Gastroesophageal sphincter (tissue), 4 donors: ENCODE data around the gene RGSL1. TPM values are rescaled to one million over a fixed set of nuclear protein-coding genes. Genes with fewer than 3 reads are reported as not detected.

Experiments used
- ATAC-seq: fragments of 150-250 bp; one replicate; pipeline ENCODE4 v1.9.1; 2016; ENCODE audit warnings: mild to moderate bottlenecking, moderate library complexity
- H3K27ac ChIP-seq, 4 donors: fragments of 200-600 bp; sonication (generic) in 3 of 4; 1 replicate in 3 of 4; 2 replicates in 1 of 4; pipeline ENCODE4 v1.5.1; 2016 to 2019
- H3K27me3 ChIP-seq: fragments of 200-600 bp; sonication (generic); one replicate; pipeline ENCODE4 v1.5.1; 2019
- H3K36me3 ChIP-seq, 2 donors: fragments of 200-600 bp; sonication (generic); one replicate each; pipeline ENCODE4 v1.5.1; 2019; ENCODE audit warnings: control low read depth in 1 of 2
- H3K4me1 ChIP-seq, 3 donors: fragments of 200-600 bp; sonication (generic); 1 replicate in 2 of 3; 2 replicates in 1 of 3; pipeline ENCODE4 v1.5.1; 2016 to 2019; ENCODE audit warnings: control low read depth in 2 of 3
- H3K4me3 ChIP-seq, 2 donors: fragments of 200-600 bp; sonication (generic); one replicate each; pipeline ENCODE4 v1.5.1; 2019; ENCODE audit warnings: mild to moderate bottlenecking in 1 of 2, moderate library complexity in 1 of 2
- H3K9me3 ChIP-seq, 3 donors: fragments of 200-600 bp; sonication (generic); one replicate each; pipeline ENCODE4 v1.5.1; 2017 to 2019; ENCODE audit warnings: control low read depth in 2 of 3
- EP300 ChIP-seq: sonication (generic); formaldehyde crosslinking; IDR thresholded peaks from one replicate; pipeline ENCODE4 v1.6.1; 2017; ENCODE audit warnings: antibody characterized with exemption, mild to moderate bottlenecking
- POLR2A ChIP-seq, 2 donors: fragments of 450-650 bp; IDR thresholded peaks; one replicate each; pipeline ENCODE4 v1.6.1; 2017; ENCODE audit warnings: antibody characterized with exemption in 2 of 2, mild to moderate bottlenecking in 2 of 2, moderate library complexity in 1 of 2
- POLR2AphosphoS5 ChIP-seq: sonication (generic); formaldehyde crosslinking; IDR thresholded peaks from one replicate; pipeline ENCODE4 v1.6.1; 2017; ENCODE audit warnings: antibody characterized with exemption
- WGBS, 2 donors: methylation state at CpG; one replicate each; pipeline ENCODE4 v1.1.5; 2018; ENCODE audit warnings: low coverage in 1 of 2; 5-methylcytosine and 5-hydroxymethylcytosine counted together
- total RNA-seq, 4 donors: library from RNA; depleted of rRNA; stranded (reverse); fragments of >200 nt; gene quantifications; one replicate each; pipeline ENCODE4 v1.1.0, GENCODE V29; 2016
- TF ChIP-seq, protein P1 (sequence below), 4 experiments: fragments of 200-600 bp in 2 of 4; fragments of 450-650 bp in 2 of 4; sonication (generic) in 1 of 4; IDR thresholded peaks; one replicate each; pipeline ENCODE4 v1.5.1; 2017 to 2019; ENCODE audit warnings: antibody characterized with exemption in 4 of 4, mild to moderate bottlenecking in 2 of 4, moderate library complexity in 2 of 4

The RGSL1 gene
- total RNA-seq, 4 donors from 2014 or later = 0.04 TPM; not detected in 3

DNA sequence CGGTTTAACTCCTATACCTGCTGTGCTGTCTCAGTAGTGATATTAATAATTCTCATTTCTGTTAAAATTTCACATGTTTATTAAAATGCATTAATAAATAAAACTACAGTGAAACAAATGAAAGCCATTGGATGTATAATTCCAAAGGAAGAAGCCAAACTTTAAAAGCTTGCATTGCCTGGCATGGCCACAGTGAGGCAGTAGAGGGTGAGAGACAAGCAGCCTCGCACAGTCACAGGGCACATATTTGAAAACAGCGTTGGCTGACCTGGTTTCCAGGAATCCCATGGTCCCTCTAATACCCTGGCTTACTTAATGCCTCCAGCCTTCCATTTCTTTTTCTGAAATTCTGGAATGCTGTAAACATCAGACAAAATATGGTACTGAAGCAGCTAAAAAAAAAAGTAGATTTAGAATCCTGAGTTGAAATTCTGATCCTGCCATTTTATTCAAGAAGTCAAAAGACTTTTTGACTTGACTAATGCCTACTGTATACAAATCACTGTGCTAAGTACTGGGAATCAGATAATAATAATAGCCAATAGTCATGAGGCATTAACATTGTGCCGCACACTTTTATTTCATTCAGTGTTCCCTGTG is 145.8 kb downstream of the RGSL1 start:
- Histone ChIP-seq H3K27me3 (no peaks in the 10 kb centered on the region), H3K9me3 (no peaks in the 10 kb centered on the region), H3K27ac (peak overlapping the region in 1 of 4 donors; percentile 5), H3K36me3 (peaks cover 0 to 19% of the 10 kb centered on the region in 2 donors), H3K4me1 (peaks cover 0 to 8% (median 1%) of the 10 kb centered on the region in 3 donors), H3K4me3 (no peak overlapping the region)
- TF ChIP-seq, protein P1, sequence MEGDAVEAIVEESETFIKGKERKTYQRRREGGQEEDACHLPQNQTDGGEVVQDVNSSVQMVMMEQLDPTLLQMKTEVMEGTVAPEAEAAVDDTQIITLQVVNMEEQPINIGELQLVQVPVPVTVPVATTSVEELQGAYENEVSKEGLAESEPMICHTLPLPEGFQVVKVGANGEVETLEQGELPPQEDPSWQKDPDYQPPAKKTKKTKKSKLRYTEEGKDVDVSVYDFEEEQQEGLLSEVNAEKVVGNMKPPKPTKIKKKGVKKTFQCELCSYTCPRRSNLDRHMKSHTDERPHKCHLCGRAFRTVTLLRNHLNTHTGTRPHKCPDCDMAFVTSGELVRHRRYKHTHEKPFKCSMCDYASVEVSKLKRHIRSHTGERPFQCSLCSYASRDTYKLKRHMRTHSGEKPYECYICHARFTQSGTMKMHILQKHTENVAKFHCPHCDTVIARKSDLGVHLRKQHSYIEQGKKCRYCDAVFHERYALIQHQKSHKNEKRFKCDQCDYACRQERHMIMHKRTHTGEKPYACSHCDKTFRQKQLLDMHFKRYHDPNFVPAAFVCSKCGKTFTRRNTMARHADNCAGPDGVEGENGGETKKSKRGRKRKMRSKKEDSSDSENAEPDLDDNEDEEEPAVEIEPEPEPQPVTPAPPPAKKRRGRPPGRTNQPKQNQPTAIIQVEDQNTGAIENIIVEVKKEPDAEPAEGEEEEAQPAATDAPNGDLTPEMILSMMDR (IDR thresholded peaks at IDR 0.05) = peak; percentile 69 to 88 (median 84)
- TF ChIP-seq EP300 (no peak), POLR2AphosphoS5 (peak; percentile 87), POLR2A (IDR thresholded peaks at IDR 0.05) (no peak)
- WGBS, 2 donors = 29 to 39% methylated on average over 4 of the region's 4 CpGs
- ATAC-seq = peak; percentile 74

DNA sequence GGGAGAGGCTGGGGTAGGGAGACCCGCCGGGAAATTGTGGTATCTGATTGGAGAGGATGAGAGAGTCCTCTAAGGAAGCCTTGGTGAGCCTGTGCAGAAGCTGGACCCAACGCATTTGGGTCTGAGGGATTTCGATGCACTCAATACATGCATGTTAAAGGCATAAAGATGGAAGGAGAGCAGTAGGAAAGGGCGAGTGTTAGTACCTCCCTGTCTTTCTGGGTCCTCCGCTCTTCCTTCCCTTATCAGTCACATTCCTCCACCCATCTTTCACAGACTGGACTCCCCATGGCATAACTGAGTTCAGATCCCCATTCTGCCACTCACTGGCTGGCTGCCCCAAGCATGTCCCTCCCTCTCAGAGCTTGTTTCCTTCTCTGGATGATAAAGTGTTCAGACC is 147.0 kb downstream of the RGSL1 start:
- Histone ChIP-seq H3K4me3 (no peak overlapping the region), H3K27me3 (no peaks in the 10 kb centered on the region), H3K4me1 (peaks cover 0 to 18% (median 10%) of the 10 kb centered on the region in 3 donors), H3K36me3 (peaks cover 0 to 22% of the 10 kb centered on the region in 2 donors), H3K9me3 (no peaks in the 10 kb centered on the region), H3K27ac (no peak overlapping the region)
- TF ChIP-seq EP300 (no peak), POLR2A (IDR thresholded peaks at IDR 0.05) (no peak), POLR2AphosphoS5 (no peak)
- TF ChIP-seq, protein P1 (IDR thresholded peaks at IDR 0.05) = no peak
- no peak for ATAC-seq
- 84 to 93% methylated on average over 4 to 6 of the region's 6 CpGs for WGBS, 2 donors

DNA sequence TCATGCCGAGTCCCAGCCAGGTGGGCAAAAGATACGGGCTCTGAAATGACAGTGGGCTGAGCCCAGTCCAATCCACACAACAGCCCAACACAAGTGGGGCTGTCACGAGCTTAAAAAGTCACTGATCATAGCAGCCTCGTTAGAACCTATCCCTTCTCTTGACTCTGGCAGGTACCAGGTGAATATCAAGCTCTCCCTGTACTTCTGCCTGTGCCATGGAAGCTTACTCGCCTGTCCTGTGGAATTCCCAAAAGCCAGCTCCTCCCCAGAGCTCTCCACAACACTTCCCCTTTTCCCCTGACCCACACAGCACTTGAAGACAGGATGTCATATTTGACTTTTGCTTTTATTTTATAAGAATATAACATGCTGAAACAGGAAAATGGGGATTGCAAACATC is 148.3 kb downstream of the RGSL1 start:
- TF ChIP-seq POLR2A (IDR thresholded peaks at IDR 0.05) = no peak
- no peak for TF ChIP-seq POLR2AphosphoS5
- TF ChIP-seq, protein P1 (IDR thresholded peaks at IDR 0.05) = no peak
- no peak for TF ChIP-seq EP300
- Histone ChIP-seq H3K4me1 (peaks cover 0 to 30% (median 10%) of the 10 kb centered on the region in 3 donors), H3K9me3 (no peaks in the 10 kb centered on the region), H3K27me3 (no peaks in the 10 kb centered on the region), H3K4me3 (no peak overlapping the region), H3K27ac (no peak overlapping the region), H3K36me3 (peaks cover 0 to 22% of the 10 kb centered on the region in 2 donors)
- WGBS, 2 donors = 83 to 89% methylated on average over 1 to 3 of the region's 5 CpGs
- ATAC-seq = no peak

DNA sequence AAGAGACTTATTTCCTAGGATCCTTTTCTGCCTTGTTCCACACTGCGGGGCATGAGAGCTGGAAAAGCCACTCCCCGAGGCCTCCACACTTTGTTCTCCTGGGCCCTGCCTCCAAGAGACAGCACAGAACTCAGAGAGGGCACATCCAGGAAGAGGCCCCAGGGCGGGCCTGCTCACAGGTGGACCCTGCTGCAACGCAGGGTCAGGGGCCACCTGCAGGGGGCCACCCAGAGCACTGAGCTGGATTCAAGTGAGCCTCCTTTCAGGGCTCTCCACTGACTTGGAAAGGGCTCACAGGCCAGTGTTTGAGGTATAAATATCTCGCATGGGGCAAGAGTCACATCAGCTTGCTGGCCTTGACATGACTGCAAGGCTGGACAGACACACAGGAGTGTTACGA is 149.4 kb downstream of the RGSL1 start:
- Histone ChIP-seq H3K9me3 (no peaks in the 10 kb centered on the region), H3K4me3 (no peak overlapping the region), H3K36me3 (peaks cover 0 to 22% of the 10 kb centered on the region in 2 donors), H3K27me3 (no peaks in the 10 kb centered on the region), H3K27ac (no peak overlapping the region), H3K4me1 (peaks cover 0 to 40% (median 17%) of the 10 kb centered on the region in 3 donors)
- WGBS, 2 donors = 70% methylated on average over 2 of the region's 6 CpGs; no CpG with 5 or more reads in 1 of the 2 donors
- ATAC-seq = no peak
- TF ChIP-seq, protein P1 (IDR thresholded peaks at IDR 0.05) = peak in 1 of 4 experiments; percentile 28
- TF ChIP-seq POLR2AphosphoS5 = no peak

DNA sequence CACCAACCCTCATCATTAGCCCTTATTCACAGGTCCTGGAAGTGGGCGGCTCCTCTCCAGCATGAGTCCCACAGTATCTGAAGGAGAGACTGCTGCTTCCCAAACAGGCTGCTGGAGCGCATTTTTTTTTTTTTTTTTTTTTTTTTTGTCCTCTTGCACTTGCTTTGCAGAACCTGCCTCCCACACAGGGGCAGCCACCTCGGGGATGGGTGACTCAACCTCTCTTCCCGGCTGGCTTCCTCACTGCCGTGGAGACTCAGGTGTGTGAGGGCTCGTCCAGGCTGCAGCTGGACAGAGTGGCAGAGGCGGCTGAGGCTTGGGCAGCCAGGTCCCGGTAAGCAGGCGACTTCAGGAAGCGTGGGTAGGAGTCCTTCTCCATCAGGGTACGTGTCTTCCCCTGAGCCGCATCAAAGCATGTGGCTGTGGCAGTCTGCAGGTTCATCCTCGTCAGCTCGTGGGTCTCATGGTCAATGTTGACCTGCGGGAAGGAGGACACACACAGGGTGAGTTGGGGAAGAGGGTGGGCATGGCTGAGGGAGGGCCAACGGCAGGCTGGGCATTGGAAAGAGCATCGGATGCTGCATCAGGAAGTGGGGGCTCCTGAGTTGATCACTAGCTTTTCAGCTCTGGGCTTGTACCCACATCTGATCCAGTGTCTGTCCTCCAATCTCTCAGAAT is 150.2 kb downstream of the RGSL1 start:
- H3K4me1 ChIP-seq = peaks cover 0 to 46% (median 21%) of the 10 kb centered on the region in 3 donors
- H3K27me3 ChIP-seq = no peaks in the 10 kb centered on the region
- 85 to 89% methylated on average over 3 to 5 of the region's 17 CpGs for WGBS, 2 donors
- H3K4me3 ChIP-seq = no peak overlapping the region
- H3K27ac ChIP-seq = no peak overlapping the region
- no peak for TF ChIP-seq POLR2AphosphoS5
- no peaks in the 10 kb centered on the region for H3K9me3 ChIP-seq
- ATAC-seq = no peak
- H3K36me3 ChIP-seq = peaks cover 0 to 22% of the 10 kb centered on the region in 2 donors
